Lower leg skin (tissue), 3 donors: ENCODE data around the gene P2RX1.

Source experiments
- POLR2A ChIP-seq, 2 donors: fragments of 450-650 bp; IDR thresholded peaks; one replicate each; pipeline ENCODE4 v1.6.1; 2016 to 2017; ENCODE audit warnings: antibody characterized with exemption in 2 of 2, mild to moderate bottlenecking in 1 of 2, moderate library complexity in 1 of 2
- TF ChIP-seq, protein P1 (sequence below), 3 donors: fragments of 450-650 bp; IDR thresholded peaks; one replicate each; pipeline ENCODE4 v1.5.1; 2016; ENCODE audit warnings: antibody characterized with exemption in 3 of 3, mild to moderate bottlenecking in 3 of 3, moderate library complexity in 2 of 3

GRCh38 chr17:3877220-3877619, 39.0 kb downstream of the P2RX1 start:
- no peak for TF ChIP-seq POLR2A (IDR thresholded peaks at IDR 0.05)
- TF ChIP-seq, protein P1, sequence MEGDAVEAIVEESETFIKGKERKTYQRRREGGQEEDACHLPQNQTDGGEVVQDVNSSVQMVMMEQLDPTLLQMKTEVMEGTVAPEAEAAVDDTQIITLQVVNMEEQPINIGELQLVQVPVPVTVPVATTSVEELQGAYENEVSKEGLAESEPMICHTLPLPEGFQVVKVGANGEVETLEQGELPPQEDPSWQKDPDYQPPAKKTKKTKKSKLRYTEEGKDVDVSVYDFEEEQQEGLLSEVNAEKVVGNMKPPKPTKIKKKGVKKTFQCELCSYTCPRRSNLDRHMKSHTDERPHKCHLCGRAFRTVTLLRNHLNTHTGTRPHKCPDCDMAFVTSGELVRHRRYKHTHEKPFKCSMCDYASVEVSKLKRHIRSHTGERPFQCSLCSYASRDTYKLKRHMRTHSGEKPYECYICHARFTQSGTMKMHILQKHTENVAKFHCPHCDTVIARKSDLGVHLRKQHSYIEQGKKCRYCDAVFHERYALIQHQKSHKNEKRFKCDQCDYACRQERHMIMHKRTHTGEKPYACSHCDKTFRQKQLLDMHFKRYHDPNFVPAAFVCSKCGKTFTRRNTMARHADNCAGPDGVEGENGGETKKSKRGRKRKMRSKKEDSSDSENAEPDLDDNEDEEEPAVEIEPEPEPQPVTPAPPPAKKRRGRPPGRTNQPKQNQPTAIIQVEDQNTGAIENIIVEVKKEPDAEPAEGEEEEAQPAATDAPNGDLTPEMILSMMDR (IDR thresholded peaks at IDR 0.05): no peak
